MM.1S (cell line): ENCODE measurements around the gene CCDC102A.

Experiments
- CTCF ChIP-seq: fragments of 300-600 bp; sonication (generic); IDR thresholded peaks from 2 replicates; pipeline ENCODE4 v1.5.1; 2016; ENCODE audit warnings: antibody characterized with exemption, low read length, mixed read lengths
- EZH2 ChIP-seq: fragments of 300-600 bp; sonication (generic); optimal IDR thresholded peaks from 2 replicates; pipeline ENCODE3; 2017; ENCODE audit warnings: low read depth, mild to moderate bottlenecking, antibody characterized with exemption, low read length, mixed read lengths
- EZH2phosphoT487 ChIP-seq: fragments of 300-600 bp; sonication (generic); IDR thresholded peaks from 2 replicates; pipeline ENCODE4 v1.6.1; 2018; ENCODE audit warnings: antibody characterized with exemption, low read length

GRCh38 chr16:57562669-57563486 lies 26.5 kb upstream of the CCDC102A start:
- no peak for TF ChIP-seq CTCF
- no peak for TF ChIP-seq EZH2
- no peak for TF ChIP-seq EZH2phosphoT487
